22Rv1 (cell line): ENCODE results near the gene GRAMD4.

Source experiments
- H3K27ac ChIP-seq: fragments of 450-650 bp; 2 replicates; pipeline ENCODE4 v1.5.1; 2017
- ZFX ChIP-seq: fragments of 450-650 bp; IDR thresholded peaks from 2 replicates; pipeline ENCODE4 v1.6.1; 2017; ENCODE audit warnings: antibody characterized with exemption, borderline replicate concordance
- TF ChIP-seq, protein P1 (sequence below): fragments of 450-650 bp; IDR thresholded peaks from 2 replicates; pipeline ENCODE4 v1.5.1; 2017; ENCODE audit warnings: mild to moderate bottlenecking

GRAMD4 gene

DNA sequence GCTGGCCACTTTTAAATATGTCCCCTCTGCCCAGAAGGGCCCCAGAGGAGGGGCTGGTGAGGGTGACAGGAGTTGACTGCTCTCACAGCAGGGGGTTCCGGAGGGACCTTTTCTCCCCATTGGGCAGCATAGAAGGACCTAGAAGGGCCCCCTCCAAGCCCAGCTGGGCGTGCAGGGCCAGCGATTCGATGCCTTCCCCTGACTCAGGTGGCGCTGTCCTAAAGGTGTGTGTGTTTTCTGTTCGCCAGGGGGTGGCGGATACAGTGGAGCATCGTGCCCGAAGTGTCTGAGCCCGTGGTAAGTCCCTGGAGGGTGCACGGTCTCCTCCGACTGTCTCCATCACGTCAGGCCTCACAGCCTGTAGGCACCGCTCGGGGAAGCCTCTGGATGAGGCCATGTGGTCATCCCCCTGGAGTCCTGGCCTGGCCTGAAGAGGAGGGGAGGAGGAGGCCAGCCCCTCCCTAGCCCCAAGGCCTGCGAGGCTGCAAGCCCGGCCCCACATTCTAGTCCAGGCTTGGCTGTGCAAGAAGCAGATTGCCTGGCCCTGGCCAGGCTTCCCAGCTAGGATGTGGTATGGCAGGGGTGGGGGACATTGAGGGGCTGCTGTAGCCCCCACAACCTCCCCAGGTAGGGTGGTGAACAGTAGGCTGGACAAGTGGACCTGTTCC lies 46.5 kb downstream of the GRAMD4 start:
- H3K27ac ChIP-seq: no peak overlapping the region
- TF ChIP-seq, protein P1, sequence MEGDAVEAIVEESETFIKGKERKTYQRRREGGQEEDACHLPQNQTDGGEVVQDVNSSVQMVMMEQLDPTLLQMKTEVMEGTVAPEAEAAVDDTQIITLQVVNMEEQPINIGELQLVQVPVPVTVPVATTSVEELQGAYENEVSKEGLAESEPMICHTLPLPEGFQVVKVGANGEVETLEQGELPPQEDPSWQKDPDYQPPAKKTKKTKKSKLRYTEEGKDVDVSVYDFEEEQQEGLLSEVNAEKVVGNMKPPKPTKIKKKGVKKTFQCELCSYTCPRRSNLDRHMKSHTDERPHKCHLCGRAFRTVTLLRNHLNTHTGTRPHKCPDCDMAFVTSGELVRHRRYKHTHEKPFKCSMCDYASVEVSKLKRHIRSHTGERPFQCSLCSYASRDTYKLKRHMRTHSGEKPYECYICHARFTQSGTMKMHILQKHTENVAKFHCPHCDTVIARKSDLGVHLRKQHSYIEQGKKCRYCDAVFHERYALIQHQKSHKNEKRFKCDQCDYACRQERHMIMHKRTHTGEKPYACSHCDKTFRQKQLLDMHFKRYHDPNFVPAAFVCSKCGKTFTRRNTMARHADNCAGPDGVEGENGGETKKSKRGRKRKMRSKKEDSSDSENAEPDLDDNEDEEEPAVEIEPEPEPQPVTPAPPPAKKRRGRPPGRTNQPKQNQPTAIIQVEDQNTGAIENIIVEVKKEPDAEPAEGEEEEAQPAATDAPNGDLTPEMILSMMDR: no peak
- no peak for TF ChIP-seq ZFX

DNA sequence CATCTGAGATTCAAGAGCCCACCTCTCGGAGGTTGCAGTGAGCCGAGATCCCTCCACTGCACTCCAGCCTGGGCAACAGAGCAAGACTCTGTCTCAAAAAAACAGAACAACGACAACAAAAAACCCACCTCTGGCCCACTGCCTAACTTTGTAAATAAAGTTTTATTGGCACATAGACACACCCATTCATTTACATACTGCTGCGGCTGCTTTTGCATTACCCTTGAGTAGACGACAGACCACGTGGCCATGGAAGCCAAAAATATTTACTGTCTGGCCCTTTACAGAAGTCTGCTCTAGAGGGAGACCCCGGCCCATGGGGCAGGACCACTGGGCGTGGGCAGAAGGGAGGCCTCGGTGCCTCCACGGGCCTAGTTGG lies 47.0 kb downstream of the GRAMD4 start:
- no peak overlapping the region for H3K27ac ChIP-seq
- no peak for TF ChIP-seq ZFX
- TF ChIP-seq, protein P1: no peak

- TF ChIP-seq, protein P1: no peak
- no peak for TF ChIP-seq ZFX
- no peak overlapping the region for H3K27ac ChIP-seq
Observed at GRCh38 chr22:46668116-46668515, 47.9 kb downstream of the GRAMD4 start.

- TF ChIP-seq, protein P1: no peak
- no peak for TF ChIP-seq ZFX
Observed at GRCh38 chr22:46669201-46669600, 49.0 kb downstream of the GRAMD4 start.

DNA sequence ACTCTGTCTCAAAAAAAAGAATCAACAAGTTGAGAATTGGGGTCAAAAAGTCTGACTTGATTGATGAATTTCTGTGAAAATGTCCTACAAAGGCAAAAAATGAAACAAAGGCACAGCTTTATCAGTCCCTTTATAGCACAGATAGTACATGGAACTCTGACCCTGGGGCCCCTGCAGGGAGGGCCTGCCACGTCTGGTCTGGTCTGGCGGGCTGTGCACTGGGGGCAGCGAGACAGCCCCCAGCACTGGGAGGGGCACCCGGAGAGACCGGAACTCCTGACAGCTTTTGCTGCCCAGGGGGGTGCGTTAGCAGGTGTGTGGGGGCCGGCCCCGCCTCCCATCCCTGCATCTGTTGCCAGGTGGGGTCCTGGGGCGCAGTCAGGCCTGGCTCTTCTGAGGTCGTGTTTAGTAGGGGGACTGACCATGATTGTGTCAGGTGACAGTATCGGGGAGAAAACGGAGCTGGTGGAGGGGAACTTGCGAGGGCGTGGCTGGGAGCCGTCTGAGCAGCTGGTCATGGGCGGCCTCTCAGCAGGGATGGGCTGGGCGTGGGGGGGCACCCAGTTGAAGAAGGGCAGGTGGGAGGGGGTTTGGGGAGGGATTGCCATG lies 51.7 kb downstream of the GRAMD4 start:
- no peak overlapping the region for H3K27ac ChIP-seq
- TF ChIP-seq, protein P1: no peak
- no peak for TF ChIP-seq ZFX

More at GRCh38 chr22:46669201-46669600, 49.0 kb downstream of the GRAMD4 start:
- no peak overlapping the region for H3K27ac ChIP-seq

- no peak for TF ChIP-seq ZFX
- TF ChIP-seq, protein P1: no peak
- H3K27ac ChIP-seq: no peak overlapping the region
Observed at GRCh38 chr22:46672731-46673130, 52.5 kb downstream of the GRAMD4 start.

DNA sequence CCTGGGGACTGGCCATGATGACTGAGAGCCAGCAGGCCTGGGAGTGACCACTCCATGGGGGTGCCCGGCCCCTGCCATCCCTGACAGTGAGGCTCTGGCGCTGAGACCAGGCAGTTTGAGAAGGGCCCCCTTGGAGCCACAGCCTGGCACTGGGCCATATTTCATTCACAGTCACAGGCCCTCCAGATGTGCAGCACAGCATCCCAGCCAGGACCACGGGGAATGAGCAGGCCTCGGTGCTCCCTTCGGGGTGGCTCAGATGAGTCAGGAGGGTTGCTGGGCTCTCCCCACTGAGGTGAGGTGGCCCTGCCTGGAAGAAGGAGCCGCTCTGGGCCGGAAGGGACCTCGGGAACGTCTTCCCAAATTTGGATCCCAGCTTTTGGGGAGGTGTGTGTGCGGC lies 53.0 kb downstream of the GRAMD4 start:
- no peak overlapping the region for H3K27ac ChIP-seq
- TF ChIP-seq, protein P1: no peak
- no peak for TF ChIP-seq ZFX
